Embryonic facial prominence (tissue), 1 donor: Measurements from ENCODE around the gene DIAPH3.

Experiments used
- DNase-seq: peaks from one replicate; pipeline ENCODE4 v3.0.0-alpha.2; 2016; ENCODE audit errors: extremely low spot score

DIAPH3 gene

DNA sequence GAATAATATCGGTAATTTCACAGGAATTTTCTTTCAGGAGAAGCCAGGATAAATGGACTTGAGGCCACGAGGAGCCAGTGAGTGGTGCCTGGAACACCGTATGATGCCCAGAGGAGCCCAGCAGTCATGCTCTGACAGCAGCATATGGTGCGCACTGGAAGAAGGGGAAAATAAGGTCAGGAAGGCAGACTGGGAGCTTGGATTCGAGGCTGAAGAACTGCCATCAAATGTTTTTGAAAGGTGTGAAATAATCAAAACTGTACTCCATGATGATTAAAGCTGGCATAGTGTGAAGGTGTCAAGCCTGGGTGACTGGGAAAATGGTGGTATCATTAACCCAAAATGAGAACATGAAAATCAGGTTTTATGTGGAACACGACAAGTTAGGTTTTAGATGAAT lies 374.2 kb downstream of the DIAPH3 start:
- DNase-seq, result no peak

DNA sequence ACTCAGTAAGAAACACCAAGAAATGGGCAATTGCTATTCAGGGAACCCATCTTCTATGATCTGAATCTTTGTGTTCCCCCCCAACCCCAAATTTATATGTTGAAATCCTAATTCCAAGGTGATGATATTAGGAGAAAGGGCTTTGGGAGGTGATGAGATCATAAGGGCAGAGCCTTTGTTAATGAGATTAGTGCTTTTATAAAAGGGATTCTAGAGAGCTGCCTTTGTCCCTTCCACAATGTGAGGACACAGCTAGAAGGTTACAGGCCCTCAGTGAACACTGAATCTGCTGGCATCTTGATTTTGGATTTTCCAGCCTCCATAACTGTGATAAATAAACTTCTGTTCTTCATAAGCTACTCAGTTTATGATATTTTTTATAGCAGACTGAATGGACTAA lies 376.0 kb downstream of the DIAPH3 start:
- DNase-seq, result no peak

DNA sequence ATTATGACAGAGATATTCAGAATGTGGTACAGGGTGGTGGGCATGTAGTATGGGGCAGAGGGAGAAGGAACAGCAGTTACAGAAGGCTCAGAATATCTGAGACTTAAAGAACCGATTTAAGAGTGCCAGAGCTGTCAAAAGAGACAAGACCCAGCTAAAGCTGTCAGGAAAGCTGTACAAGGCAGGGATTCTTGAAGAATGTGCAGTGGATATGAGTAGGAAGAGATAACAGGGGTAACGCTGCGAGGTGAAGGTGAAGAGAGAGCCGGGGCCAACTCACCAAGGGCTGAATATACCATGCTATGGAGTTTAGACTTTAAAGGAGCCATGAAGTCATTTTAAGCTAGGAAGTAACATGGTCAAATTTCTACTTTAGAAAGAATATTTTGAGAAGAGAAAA lies 381.0 kb downstream of the DIAPH3 start:
- DNase-seq, result no peak

DNA sequence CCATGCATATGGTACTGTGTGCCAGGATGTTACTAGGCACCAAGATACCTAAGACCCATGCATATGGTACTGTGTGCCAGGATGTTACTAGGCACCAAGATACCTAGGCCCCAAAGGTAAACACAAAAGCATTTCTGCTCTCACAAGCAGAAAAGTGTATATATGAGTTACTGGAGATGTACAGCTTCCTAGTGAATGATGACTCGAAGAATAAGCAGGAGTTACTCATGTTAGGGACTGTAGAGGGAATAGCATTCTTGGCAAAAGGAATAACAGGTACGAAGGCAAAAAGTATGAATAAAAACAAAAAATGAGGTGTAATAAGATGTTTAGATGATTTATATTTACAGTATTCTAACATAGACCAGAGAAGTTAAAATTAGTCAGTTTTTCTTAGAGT lies 383.7 kb downstream of the DIAPH3 start:
- no peak for DNase-seq

DNA sequence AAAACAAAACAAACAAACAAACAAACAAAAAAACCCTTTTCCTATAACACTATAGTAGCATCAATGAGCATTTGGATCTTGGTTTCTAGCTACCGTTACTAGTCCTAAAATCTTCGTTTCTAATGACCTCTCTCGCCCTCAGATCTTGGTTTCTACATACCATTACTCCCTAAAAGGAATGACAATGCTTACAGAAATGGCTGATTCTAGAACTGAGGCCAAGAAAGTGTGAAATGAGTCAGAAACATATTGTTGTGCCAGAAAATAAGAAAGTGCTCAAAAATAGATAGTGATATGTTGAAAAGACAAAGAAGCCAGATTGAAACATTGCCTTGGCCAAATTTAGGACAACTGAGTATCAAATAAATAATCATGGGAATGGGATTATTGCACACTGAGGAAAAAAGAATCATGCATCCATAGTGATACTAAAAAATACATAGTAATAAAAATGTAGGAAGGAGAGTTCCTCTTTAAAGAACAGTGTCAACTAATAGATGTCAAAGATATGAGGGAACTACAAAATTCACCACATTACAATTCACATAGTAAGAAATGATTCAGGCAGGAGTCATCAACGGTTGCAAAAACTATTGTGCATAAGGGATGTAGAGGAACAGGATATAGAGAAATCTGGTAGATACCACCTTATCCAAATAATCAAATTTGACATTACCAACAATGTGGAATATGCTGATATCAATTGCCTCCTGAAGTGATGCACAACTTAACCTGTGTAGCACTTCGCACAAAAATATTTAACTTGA lies 386.6 kb downstream of the DIAPH3 start:
- no peak for DNase-seq

DNA sequence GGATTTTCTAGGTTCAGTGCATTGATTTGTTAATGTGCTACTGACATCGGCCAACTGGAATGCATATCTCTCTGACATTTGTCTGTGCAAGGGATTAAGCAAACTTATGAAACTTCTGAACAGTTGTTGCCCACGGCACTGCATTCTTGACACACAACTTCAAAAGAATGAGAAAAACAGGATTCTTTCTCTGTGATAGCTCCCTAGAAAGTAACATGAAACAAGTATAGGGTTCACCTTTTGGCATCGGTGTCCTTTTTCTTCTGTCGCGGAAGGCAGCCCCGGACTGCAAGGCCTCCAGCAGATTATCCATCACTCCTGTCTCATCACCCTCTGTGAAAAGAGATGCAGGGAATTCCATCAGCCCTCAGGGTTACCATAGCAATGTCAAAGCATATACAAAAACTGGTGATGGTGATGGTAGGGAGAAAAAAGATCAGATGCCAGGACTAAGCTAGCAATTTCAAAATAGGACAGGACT lies 389.2 kb downstream of the DIAPH3 start:
- no peak for DNase-seq

DNA sequence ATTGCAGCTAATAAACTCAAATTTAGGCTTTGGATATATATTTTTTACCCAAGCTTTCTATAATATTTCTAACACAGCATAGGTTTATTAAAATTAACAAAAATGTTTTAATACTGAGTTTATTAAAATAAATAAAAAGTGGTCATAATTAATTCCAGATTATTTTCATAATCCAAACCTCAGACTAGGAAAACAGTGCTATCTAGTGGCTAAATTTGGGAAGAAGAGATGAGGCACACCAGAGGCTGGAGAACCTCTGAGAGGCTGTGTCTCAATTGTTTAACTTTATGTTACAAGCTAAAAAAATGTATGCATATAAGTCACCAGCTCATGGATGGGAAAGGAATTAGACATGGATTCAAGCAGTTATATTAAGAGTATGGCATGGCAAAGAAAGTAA lies 392.5 kb downstream of the DIAPH3 start:
- no peak for DNase-seq

DNA sequence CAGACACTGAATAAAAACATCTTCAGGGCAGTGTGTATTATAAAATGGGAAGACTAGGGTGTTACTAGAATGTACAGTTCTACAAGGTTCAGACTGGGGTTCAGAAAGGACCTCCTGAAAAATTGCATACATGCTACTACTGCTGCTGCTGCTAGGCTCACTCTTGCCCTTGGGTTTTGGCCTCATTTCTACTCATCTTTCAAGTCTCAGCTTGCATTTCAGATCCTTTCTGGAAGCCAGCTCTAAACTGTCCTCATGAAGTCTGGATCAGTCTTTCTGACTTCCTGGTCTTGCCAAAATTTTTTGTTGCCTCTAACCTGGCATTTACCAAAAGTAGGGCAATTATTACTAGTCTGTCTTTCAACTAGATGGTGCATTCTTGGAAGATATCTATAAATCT lies 393.3 kb downstream of the DIAPH3 start:
- DNase-seq, result no peak

DNA sequence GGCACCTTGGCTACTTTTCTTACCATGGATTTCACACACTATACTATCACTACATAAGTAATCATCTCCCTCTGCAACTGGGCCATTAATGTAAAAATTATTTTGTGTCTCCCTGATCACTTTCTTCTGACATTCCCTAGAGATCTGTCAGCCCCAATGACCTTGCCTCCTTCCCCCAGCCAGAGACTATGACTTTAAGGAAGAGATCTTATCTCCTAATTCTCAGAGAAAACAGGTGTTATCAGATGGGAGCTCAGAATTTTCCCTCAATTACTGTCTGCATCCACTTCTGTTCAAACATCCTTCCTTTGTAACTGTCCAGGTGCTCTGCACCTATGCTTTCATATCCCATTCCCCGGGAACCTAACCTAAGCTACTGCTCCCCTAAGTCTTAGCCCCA lies 397.5 kb downstream of the DIAPH3 start:
- DNase-seq, result no peak

DNA sequence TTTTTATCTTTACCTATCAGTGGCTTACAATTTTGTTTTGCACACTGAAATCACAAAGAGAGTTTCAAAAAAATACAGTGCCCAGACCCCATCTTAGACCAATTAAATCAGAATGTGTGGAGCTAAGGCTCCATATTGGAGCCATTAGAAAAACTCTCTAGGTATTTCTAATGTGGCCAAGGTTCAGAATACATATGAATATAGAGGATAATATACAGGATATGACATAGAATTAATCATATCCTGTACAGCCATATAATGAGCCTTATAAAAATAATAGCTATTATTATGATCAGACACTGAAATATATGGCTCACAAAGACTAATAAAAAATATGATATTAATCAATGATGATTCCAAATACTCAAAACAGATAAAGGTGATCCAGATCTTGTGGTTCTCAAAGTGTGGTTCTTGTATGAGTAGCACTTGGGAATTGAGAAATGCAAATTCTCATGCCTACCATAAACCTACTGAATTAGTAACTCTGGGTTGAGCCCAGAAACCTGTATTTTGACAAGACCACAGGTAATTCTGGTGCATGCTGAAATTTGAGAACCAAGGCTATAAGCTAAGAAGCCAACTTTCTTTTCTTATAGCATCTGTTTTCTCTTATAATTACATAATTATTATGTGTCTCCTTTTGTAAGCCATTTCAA lies 408.0 kb downstream of the DIAPH3 start:
- no peak for DNase-seq

DNA sequence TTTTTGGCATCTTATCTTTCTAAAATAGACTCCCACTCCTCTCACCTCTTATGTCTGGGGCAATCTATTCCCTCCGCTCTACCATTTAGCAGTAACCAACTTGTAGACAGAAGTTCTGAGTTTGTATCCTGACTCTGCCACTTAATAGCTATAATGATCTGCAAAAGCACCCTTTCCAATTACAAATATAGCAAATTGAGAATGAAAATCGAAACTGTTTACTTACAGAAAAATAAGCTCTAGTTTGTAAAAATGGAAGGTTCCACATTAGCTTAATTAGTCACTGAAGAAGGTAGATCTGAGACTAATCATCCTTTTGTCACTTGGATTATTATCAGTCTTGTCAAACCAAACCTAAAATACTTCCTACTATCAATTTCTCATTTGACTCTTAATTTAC lies 409.3 kb downstream of the DIAPH3 start:
- no peak for DNase-seq

DNA sequence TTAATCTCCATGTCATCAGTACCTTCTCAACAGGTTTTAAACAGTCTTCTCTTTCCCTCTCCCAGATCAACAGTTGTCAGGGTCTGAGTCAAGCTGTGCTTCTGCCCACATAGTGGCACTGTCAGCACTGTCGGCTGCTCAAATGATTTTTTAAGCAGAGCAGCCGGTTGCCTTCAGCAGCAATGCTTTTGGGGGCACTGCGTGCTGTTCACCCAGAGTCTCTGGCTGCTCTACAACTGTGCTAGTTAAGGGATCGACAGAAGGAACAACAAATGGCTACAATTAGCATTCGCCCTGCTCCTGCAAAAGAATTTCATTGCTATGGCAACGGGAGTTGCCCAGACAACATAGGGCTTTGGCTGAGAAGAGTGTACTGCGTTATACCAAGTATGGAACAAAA lies 412.9 kb downstream of the DIAPH3 start:
- DNase-seq, result peak; percentile 73

DNA sequence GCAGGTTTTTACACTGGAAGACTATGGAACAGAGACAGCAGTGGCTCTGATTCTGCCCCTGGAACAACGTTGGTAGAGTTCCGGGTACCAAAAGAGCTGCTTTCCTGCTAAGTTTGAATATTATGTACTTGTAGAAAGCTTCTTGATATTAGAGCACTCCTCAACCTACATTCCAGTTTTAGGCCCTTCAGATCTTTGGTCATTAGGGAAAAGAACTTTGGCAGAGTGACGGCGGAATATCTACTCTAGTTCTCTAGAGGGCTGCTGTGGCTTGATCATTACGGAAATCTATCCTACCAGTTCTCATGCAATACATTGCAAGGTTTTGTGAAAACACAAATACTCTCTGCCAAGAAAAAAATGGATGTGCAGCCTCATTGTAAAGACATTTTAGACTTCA lies 415.7 kb downstream of the DIAPH3 start:
- no peak for DNase-seq

DNA sequence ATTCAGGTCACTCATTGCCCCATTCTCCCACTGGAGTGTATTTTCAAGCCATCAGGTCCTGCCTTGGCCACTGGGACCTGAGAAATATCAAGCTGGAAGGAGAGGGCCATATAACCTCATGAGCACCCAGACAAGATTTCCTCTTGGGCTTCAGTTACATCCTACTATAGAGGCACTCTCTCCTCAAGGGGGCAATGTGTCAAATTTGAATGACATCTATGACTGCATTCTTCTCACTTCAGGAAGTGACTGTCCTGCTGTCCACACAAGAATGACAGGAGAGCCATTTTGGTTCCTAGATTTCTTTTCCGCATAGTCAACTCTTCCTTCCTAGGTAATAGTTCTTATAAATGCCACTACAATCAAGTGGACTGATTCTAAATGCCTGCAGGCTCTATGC lies 416.2 kb downstream of the DIAPH3 start:
- DNase-seq, result no peak

DNA sequence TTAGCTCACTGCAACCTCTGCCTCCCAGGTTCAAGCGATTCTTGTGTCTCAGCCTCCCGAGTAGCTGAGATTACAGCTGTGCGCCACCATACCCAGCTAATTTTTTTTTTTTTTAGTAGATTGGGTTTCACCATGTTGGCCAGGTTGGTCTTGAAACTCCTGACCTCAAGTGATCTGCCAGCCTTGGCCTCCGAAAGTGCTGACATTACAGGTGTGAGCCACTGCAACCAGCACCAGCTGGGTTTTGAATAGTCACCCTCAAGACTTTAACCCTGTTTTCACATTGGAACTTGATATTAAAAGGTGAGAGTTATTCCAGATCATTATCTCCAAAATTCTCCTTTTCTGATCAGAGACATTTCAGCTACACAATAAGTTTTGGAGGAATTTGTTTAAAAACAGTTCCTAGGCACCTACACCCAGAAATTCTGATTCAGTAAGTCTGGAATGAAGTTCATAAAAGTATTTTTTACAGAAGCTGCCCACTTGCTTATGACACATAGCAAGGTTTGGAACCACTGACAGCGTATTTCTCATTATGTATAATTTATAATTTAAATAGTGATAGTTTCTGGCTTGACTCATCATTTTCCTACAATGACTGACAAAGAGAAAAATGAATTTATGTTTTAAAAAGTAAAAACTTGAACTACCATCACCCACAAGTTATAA lies 417.3 kb downstream of the DIAPH3 start:
- no peak for DNase-seq

DNA sequence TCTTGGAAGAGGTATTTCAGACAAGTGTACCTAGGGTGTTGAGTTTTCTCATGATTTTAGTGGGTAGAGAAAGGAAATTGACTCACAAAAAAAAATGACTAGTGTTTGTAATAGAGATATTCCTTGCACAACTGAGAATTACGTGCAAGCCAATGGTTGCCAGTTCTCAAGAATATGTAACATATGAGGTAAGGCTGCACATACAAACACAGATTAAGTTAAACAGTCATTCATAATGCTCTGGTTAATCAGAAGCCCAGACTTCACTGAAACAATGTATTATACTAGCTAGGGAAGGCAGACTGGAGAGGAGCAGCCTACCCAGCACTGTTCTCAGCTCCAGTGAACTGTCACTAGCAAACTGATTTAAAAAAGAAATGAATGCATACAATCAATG lies 418.3 kb downstream of the DIAPH3 start:
- no peak for DNase-seq

DNA sequence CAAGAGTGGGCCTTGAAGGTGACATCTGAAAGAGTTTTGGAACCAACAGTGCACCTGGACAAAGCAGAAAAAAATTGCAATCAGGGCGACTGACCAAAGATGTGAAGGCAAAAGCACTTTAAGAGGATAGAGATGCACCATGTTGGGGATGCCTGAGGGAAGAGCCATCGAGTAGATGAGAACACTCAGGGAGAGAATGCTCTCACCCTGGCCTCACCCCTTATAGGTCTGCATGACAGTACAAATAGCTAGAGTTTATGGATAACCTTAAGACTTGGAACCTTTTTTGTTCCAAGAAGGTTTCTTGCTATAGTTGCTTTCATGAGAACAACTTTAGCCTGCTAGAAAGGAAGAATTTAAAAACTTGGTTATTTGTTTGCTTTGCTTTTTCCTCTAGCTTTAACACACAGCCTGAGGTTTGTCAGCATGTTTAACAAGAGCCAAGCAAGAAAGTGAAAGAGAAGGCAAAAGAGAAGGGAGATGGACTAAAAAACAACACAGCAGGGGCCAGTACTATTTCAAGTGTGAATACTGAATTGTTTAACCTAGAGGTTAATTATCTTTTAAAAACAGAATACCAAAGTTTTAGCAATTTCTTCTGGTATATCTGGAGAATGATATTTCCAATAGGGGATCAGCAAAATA lies 418.9 kb downstream of the DIAPH3 start:
- no peak for DNase-seq

DNA sequence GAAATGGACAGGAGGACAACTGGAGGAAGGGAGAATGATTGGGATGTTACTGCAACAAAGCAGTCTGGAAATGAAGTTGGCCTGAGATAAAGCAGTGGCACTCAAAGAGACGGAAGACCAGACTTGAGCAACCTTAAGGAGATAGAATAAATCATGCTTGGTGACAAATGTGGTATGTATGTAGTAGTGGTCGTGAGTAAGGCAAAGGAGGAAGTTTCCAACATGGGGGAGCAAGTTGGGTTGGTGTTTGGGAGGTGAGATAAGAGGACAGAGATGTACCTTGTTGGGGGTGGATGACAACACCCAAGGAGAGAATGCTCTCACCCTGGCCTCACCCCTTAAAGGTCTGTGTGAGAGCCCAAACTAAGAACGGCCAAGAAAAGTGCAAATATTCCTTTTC lies 420.5 kb downstream of the DIAPH3 start:
- DNase-seq, result no peak

DNA sequence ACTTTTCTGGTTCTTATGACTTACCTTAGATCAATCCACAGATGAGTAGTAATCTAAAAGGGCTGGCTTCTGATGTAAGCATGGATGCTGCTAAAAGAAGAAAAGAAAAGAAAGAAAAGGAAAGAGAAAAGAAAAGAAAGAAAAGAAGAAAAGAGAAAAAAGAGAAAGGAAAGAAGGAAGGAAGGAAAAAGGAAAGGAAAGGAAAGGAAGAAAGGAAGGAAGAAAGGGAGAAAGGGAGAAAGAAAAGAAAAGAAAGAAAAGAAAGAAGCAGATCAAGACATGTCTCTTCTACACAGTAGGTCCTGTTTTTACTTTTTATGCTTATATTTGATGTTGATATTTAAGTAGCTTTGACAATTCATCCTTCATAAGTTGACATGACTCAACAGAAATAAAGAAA lies 421.3 kb downstream of the DIAPH3 start:
- no peak for DNase-seq

DNA sequence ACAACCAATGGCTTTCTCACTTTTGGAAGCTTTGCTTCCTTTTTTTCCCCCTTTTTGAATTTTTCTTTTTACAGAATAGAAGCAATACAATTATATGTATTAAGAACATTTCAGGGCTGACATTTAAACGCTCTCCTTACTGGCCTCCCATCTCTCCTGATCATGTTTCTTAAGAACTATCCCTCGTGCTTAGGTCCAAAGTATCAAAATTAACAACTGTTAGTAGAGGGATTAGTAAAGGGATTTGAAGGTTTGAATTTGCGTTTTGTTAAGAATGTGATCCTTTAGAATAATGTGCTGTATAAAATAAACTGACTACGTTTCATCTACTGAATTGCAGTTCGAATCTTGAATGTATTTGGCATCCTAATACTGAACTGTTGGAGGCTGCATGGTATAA lies 424.8 kb downstream of the DIAPH3 start:
- DNase-seq, result no peak

DNA sequence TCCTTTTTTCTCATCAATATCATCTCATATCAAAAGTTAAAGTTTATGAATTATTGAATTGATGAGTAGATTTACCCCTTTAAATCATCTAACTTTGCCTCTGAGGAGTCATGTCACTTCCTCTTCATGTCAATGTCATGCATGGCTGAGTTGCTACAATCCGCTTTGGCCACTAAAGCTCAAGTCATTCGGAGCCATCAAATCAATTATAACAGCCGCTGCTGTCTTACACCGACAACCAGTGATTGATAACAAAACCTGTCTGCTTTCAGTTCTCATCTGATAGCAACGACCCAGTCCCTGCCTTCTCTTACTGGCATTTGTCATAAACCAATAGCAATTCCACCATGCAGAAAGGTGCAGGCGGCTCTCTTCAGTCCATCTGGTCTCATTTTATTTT lies 429.3 kb downstream of the DIAPH3 start:
- DNase-seq, result no peak

DNA sequence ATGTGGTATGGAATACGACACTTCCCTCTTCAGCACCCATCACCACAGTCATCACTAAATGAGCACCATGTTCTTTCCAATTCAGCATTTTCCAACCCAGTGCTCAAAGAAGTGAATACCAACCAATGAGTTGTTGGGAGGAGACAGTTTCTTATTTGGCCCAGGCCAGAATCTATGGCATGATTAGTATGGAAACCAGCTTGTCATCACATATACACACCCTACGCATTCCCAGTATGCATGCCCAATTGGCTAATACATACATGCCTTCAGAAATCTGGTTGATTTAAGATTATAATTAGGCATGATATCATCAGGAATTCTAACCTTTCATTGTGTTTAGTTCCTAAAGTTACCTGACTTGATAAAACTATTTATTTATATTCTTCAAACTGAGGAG lies 430.0 kb downstream of the DIAPH3 start:
- no peak for DNase-seq

DNA sequence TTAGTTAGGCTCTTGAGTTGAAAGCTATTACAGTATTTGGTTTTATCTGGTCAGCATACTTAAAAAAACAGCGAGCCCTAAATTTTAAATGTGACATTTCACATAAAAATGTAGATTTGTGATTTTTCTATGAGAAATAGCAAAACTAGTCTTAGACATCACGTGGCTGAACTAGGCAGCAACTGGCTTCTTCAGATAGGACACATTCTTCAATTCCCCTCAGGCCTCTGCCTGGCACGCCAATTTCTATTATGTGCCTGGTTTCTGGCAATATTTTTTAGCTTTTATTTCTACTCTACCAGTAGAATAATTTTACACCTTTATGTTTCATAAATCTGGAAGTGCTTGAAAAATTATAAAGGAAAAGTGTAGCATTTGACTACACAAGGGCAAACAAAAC lies 433.7 kb downstream of the DIAPH3 start:
- DNase-seq, result no peak
